Measurements from ENCODE around the gene CDKN2B-AS1. TPM values are rescaled to one million over a fixed set of nuclear protein-coding genes. Genes with fewer than 3 reads are reported as not detected.

Gene CDKN2B-AS1
- total RNA-seq, 1 experiment from 2014 or later, result 0.24 TPM

DNA sequence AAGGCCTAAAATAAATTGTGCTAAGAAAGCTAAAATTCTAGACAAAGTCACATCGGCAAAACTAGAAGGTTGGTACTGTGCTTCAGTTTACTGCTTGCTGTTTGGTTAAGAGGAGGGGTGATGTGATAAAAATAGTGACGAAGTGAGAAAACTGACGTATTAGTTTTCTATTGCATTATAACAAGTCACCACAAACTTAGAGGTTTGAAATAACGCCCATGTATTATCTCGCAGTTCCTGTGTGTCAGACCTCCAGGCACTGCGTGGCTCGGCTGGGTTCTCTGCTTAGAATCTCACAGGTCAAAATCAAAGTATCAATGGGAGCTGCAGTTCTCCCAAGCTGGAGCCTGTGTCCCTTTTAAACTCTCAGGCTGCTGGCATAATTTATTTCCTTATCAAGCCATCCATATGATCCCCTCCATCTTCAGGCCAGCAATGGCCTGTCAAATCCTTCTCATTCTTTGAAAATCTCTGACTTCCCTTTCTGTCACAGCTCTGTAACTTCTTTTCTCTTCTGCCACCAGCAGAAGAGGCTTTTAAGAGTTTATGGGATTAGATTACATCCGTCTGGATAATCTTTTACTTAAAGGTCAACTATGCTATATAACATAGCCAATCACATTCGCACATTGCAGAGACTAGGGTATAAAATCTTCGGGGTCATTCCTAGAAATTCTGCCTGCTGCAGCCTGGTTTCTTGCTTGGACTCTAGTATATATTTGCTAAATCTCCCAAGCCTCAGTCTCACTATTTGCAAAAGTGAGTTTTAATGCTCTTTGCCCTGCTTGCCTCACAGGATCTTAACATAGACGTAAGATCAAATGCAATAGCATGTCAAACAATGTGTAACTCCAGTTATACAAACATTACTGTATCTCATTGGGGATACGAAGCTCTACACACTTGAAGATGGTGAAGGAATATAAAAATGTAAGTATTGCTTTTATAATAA is 118.6 kb downstream of the CDKN2B-AS1 start:
- H3K9me3 Mint-ChIP-seq, result no peaks in the 10 kb centered on the region
- H3K27me3 Mint-ChIP-seq (ENCODE audit: low read depth), result no peaks in the 10 kb centered on the region; the same call in 1 of the 2 replicates
- H3K4me3 Mint-ChIP-seq, result no peak overlapping the region
- DNase-seq (ENCODE audit: low spot score) (no peak), ATAC-seq (no peak)
- H3K27ac Mint-ChIP-seq, result no peak overlapping the region
- no peak for TF ChIP-seq PRRX2 (CRISPR knock-in tag; IDR thresholded peaks at IDR 0.05)
- TF ChIP-seq, protein P1, sequence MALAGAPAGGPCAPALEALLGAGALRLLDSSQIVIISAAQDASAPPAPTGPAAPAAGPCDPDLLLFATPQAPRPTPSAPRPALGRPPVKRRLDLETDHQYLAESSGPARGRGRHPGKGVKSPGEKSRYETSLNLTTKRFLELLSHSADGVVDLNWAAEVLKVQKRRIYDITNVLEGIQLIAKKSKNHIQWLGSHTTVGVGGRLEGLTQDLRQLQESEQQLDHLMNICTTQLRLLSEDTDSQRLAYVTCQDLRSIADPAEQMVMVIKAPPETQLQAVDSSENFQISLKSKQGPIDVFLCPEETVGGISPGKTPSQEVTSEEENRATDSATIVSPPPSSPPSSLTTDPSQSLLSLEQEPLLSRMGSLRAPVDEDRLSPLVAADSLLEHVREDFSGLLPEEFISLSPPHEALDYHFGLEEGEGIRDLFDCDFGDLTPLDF (CRISPR knock-in tag; IDR thresholded peaks at IDR 0.05), result no peak
- CTCF ChIA-PET, result no interaction called here
- H3K4me1 Mint-ChIP-seq, result peaks cover 17% of the 10 kb centered on the region
- H3K36me3 Mint-ChIP-seq, result no peaks in the 10 kb centered on the region
- POLR2A ChIA-PET, result no interaction called here

DNA sequence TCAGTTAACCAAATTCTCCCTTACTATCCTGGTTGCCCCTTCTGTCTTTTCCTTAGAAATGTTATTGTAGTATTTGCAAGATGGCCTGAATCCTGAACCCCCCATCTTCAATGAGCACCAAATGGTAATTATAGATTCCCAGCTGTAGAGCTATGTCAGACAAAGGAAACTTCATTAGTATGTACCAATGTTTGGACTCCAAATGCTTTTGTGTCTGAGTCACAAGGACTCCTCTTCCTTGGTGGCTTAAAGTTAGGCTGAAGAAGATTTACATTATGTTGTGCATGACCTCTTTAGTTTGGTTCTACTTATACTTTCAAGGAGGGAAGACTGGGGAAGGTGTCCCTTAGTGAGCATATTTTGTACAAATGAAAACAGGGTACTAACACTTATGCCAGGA is 120.4 kb downstream of the CDKN2B-AS1 start:
- POLR2A ChIA-PET, result no interaction called here
- TF ChIP-seq, protein P2, sequence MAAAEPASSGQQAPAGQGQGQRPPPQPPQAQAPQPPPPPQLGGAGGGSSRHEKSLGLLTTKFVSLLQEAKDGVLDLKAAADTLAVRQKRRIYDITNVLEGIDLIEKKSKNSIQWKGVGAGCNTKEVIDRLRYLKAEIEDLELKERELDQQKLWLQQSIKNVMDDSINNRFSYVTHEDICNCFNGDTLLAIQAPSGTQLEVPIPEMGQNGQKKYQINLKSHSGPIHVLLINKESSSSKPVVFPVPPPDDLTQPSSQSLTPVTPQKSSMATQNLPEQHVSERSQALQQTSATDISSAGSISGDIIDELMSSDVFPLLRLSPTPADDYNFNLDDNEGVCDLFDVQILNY (CRISPR knock-in tag; IDR thresholded peaks at IDR 0.05), result no peak
- TF ChIP-seq NFE2L1 (CRISPR knock-in tag; IDR thresholded peaks at IDR 0.05) (no peak), NR2C2 (CRISPR knock-in tag; IDR thresholded peaks at IDR 0.05) (no peak), OVOL2 (CRISPR knock-in tag; IDR thresholded peaks at IDR 0.05; ENCODE audit: borderline replicate concordance) (no peak), KAT7 (CRISPR knock-in tag; IDR thresholded peaks at IDR 0.05; ENCODE audit: borderline replicate concordance) (no peak), FOXP1 (CRISPR knock-in tag; IDR thresholded peaks at IDR 0.05; ENCODE audit: borderline replicate concordance) (no peak), ZNF671 (CRISPR knock-in tag; IDR thresholded peaks at IDR 0.05) (no peak), ELF4 (CRISPR knock-in tag; IDR thresholded peaks at IDR 0.05; ENCODE audit: low read depth) (no peak), SP1 (CRISPR knock-in tag; conservative IDR thresholded peaks at IDR 0.05) (no peak), ZNF219 (CRISPR knock-in tag; IDR thresholded peaks at IDR 0.05; ENCODE audit: borderline replicate concordance) (no peak)
- TF ChIP-seq, protein P3, sequence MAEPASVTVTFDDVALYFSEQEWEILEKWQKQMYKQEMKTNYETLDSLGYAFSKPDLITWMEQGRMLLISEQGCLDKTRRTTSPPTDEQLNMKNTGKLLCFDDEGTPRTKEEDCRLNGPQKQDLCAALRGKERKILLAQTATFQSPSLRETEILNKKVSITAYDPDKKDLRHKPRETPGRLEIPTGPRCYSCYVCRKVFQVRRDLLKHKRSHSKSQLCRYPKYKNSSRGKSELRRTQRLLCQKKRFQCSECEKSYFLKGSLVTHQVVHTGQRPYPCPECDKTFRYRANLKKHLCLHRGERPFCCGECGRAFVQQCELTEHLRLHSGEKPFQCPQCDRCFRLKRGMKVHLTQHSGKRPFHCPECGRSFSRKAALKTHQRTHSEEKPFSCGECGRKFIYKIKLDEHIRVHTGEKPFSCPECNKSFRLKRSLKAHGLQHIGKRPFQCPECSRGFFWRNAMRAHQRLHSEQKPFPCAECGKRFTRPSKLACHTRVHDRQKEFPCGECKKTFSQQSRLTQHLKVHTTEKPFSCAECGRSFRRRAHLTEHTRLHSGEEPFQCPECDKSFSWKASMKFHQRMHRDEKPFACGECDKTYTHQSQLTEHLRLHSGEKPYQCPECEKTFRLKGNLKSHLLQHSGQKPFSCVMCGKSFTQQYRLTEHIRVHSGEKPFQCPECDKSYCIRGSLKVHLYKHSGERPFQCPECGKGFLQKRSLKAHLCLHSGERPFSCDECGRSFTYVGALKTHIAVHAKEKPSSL (CRISPR knock-in tag; conservative IDR thresholded peaks at IDR 0.05), result no peak
- TF ChIP-seq, protein P4, sequence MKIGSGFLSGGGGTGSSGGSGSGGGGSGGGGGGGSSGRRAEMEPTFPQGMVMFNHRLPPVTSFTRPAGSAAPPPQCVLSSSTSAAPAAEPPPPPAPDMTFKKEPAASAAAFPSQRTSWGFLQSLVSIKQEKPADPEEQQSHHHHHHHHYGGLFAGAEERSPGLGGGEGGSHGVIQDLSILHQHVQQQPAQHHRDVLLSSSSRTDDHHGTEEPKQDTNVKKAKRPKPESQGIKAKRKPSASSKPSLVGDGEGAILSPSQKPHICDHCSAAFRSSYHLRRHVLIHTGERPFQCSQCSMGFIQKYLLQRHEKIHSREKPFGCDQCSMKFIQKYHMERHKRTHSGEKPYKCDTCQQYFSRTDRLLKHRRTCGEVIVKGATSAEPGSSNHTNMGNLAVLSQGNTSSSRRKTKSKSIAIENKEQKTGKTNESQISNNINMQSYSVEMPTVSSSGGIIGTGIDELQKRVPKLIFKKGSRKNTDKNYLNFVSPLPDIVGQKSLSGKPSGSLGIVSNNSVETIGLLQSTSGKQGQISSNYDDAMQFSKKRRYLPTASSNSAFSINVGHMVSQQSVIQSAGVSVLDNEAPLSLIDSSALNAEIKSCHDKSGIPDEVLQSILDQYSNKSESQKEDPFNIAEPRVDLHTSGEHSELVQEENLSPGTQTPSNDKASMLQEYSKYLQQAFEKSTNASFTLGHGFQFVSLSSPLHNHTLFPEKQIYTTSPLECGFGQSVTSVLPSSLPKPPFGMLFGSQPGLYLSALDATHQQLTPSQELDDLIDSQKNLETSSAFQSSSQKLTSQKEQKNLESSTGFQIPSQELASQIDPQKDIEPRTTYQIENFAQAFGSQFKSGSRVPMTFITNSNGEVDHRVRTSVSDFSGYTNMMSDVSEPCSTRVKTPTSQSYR (CRISPR knock-in tag; IDR thresholded peaks at IDR 0.05), result no peak
- TF ChIP-seq, protein P5, sequence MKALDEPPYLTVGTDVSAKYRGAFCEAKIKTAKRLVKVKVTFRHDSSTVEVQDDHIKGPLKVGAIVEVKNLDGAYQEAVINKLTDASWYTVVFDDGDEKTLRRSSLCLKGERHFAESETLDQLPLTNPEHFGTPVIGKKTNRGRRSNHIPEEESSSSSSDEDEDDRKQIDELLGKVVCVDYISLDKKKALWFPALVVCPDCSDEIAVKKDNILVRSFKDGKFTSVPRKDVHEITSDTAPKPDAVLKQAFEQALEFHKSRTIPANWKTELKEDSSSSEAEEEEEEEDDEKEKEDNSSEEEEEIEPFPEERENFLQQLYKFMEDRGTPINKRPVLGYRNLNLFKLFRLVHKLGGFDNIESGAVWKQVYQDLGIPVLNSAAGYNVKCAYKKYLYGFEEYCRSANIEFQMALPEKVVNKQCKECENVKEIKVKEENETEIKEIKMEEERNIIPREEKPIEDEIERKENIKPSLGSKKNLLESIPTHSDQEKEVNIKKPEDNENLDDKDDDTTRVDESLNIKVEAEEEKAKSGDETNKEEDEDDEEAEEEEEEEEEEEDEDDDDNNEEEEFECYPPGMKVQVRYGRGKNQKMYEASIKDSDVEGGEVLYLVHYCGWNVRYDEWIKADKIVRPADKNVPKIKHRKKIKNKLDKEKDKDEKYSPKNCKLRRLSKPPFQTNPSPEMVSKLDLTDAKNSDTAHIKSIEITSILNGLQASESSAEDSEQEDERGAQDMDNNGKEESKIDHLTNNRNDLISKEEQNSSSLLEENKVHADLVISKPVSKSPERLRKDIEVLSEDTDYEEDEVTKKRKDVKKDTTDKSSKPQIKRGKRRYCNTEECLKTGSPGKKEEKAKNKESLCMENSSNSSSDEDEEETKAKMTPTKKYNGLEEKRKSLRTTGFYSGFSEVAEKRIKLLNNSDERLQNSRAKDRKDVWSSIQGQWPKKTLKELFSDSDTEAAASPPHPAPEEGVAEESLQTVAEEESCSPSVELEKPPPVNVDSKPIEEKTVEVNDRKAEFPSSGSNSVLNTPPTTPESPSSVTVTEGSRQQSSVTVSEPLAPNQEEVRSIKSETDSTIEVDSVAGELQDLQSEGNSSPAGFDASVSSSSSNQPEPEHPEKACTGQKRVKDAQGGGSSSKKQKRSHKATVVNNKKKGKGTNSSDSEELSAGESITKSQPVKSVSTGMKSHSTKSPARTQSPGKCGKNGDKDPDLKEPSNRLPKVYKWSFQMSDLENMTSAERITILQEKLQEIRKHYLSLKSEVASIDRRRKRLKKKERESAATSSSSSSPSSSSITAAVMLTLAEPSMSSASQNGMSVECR (CRISPR knock-in tag; IDR thresholded peaks at IDR 0.05; ENCODE audit: borderline replicate concordance), result no peak
- TF ChIP-seq, protein P6, sequence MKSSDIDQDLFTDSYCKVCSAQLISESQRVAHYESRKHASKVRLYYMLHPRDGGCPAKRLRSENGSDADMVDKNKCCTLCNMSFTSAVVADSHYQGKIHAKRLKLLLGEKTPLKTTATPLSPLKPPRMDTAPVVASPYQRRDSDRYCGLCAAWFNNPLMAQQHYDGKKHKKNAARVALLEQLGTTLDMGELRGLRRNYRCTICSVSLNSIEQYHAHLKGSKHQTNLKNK (CRISPR knock-in tag; IDR thresholded peaks at IDR 0.05), result no peak
- TF ChIP-seq, protein P7, sequence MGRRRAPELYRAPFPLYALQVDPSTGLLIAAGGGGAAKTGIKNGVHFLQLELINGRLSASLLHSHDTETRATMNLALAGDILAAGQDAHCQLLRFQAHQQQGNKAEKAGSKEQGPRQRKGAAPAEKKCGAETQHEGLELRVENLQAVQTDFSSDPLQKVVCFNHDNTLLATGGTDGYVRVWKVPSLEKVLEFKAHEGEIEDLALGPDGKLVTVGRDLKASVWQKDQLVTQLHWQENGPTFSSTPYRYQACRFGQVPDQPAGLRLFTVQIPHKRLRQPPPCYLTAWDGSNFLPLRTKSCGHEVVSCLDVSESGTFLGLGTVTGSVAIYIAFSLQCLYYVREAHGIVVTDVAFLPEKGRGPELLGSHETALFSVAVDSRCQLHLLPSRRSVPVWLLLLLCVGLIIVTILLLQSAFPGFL (CRISPR knock-in tag; IDR thresholded peaks at IDR 0.05; ENCODE audit: borderline replicate concordance), result no peak

More for the DNA sequence above, 120.4 kb downstream of the CDKN2B-AS1 start:
- no peaks in the 10 kb centered on the region; the same call in 1 of the 2 replicates for H3K27me3 Mint-ChIP-seq (ENCODE audit: low read depth)
- H3K27ac Mint-ChIP-seq, result no peak overlapping the region
- CTCF ChIA-PET, result interaction anchor here (0.9 kb wide), 1 partner anchor 104 kb away, joined by 3 read pairs; no protein-coding TSS in a partner anchor
- peaks cover 19% of the 10 kb centered on the region for H3K4me1 Mint-ChIP-seq
- no peak for ATAC-seq
- no peaks in the 10 kb centered on the region for H3K9me3 Mint-ChIP-seq
- no peak for DNase-seq (ENCODE audit: low spot score)
- H3K36me3 Mint-ChIP-seq, result no peaks in the 10 kb centered on the region
- H3K4me3 Mint-ChIP-seq, result no peak overlapping the region
